ENCODE measurements around the gene LNX1.
A peak's percentile ranks its signal among the peaks of the same experiment; 100 is the strongest.

LNX1 gene

DNA sequence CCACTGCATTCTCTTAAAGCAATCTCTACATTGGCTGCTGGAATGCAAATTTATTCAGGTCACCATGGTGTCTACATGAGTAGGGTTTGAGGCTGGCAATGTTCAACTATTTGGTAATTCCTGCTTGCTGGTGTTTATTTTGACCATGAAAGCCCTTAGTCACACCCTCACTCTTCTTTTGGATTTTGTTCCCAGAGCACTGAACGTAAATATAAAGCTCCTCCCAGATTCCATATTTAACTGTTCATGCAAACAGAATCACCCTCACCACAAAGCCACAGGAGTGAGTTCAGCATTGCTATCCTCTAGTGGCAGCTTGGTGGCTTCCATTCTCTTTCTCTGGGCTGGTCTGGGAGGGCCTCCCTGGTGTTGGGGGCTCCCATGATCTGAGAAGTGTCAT, 82.8 kb downstream of the LNX1 start:
- Histone ChIP-seq H3F3A (ENCODE audit: low read depth) (no peaks in the 10 kb centered on the region), H3K9ac (ENCODE audit: low read depth, low read length, poor library complexity, severe bottlenecking) (no peak overlapping the region), H3K36me3 (ENCODE audit: insufficient read depth, low read length) (no peaks in the 10 kb centered on the region), H3K79me2 (ENCODE audit: insufficient read depth, low read length) (no peaks in the 10 kb centered on the region), H3K4me2 (ENCODE audit: low read depth, low read length, poor library complexity, severe bottlenecking) (no peak overlapping the region), H3K4me3 (ENCODE audit: low read length, poor library complexity, severe bottlenecking) (no peak overlapping the region), H4K20me1 (ENCODE audit: insufficient read depth, low read length, poor library complexity, severe bottlenecking) (no peaks in the 10 kb centered on the region), H3K9me2 (replicated peaks; ENCODE audit: low read depth, low read length) (no peaks in the 10 kb centered on the region), H3K27me3 (ENCODE audit: insufficient read depth, low read length, poor library complexity, severe bottlenecking) (no peaks in the 10 kb centered on the region), H2AFZ (ENCODE audit: low read length) (no peak overlapping the region), H3K9me3 (ENCODE audit: insufficient read depth, low read depth, low read length) (no peaks in the 10 kb centered on the region), H3K4me1 (ENCODE audit: insufficient read depth, low read length, poor library complexity, severe bottlenecking) (peaks cover 5% of the 10 kb centered on the region)
- no peak for TF ChIP-seq EZH2phosphoT487 (IDR thresholded peaks at IDR 0.05; ENCODE audit: borderline replicate concordance)
- TF ChIP-seq, protein P1, sequence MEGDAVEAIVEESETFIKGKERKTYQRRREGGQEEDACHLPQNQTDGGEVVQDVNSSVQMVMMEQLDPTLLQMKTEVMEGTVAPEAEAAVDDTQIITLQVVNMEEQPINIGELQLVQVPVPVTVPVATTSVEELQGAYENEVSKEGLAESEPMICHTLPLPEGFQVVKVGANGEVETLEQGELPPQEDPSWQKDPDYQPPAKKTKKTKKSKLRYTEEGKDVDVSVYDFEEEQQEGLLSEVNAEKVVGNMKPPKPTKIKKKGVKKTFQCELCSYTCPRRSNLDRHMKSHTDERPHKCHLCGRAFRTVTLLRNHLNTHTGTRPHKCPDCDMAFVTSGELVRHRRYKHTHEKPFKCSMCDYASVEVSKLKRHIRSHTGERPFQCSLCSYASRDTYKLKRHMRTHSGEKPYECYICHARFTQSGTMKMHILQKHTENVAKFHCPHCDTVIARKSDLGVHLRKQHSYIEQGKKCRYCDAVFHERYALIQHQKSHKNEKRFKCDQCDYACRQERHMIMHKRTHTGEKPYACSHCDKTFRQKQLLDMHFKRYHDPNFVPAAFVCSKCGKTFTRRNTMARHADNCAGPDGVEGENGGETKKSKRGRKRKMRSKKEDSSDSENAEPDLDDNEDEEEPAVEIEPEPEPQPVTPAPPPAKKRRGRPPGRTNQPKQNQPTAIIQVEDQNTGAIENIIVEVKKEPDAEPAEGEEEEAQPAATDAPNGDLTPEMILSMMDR (conservative IDR thresholded peaks at IDR 0.05; ENCODE audit: low read length): 0 out of 2 replicates have a peak, but pooled peaks have one; percentile 21

- Histone ChIP-seq H3K36me3 (ENCODE audit: insufficient read depth, low read length) (no peaks in the 10 kb centered on the region), H2AFZ (ENCODE audit: low read length) (no peak overlapping the region), H3K4me1 (ENCODE audit: insufficient read depth, low read length, poor library complexity, severe bottlenecking) (peaks cover 5% of the 10 kb centered on the region), H3K9me3 (ENCODE audit: insufficient read depth, low read depth, low read length) (no peaks in the 10 kb centered on the region), H3K4me2 (ENCODE audit: low read depth, low read length, poor library complexity, severe bottlenecking) (no peak overlapping the region), H3K79me2 (ENCODE audit: insufficient read depth, low read length) (no peaks in the 10 kb centered on the region), H4K20me1 (ENCODE audit: insufficient read depth, low read length, poor library complexity, severe bottlenecking) (no peaks in the 10 kb centered on the region), H3K9me2 (replicated peaks; ENCODE audit: low read depth, low read length) (no peaks in the 10 kb centered on the region), H3K27me3 (ENCODE audit: insufficient read depth, low read length, poor library complexity, severe bottlenecking) (no peaks in the 10 kb centered on the region), H3K4me3 (ENCODE audit: low read length, poor library complexity, severe bottlenecking) (no peak overlapping the region), H3F3A (ENCODE audit: low read depth) (no peaks in the 10 kb centered on the region), H3K9ac (ENCODE audit: low read depth, low read length, poor library complexity, severe bottlenecking) (no peak overlapping the region)
- TF ChIP-seq, protein P1 (conservative IDR thresholded peaks at IDR 0.05; ENCODE audit: low read length): no peak
- no peak for TF ChIP-seq EZH2phosphoT487 (IDR thresholded peaks at IDR 0.05; ENCODE audit: borderline replicate concordance)
Observed at GRCh38 chr4:53507671-53508286, 83.5 kb downstream of the LNX1 start.

GRCh38 chr4:53507058-53507457, 84.2 kb downstream of the LNX1 start:
- TF ChIP-seq, protein P1 (conservative IDR thresholded peaks at IDR 0.05; ENCODE audit: low read length): no peak
- TF ChIP-seq EZH2phosphoT487 (IDR thresholded peaks at IDR 0.05; ENCODE audit: borderline replicate concordance): no peak
- no peaks in the 10 kb centered on the region for H3K9me3 ChIP-seq (ENCODE audit: insufficient read depth, low read depth, low read length)

More at GRCh38 chr4:53507058-53507457, 84.2 kb downstream of the LNX1 start:
- H2AFZ ChIP-seq (ENCODE audit: low read length): no peak overlapping the region
- H3K36me3 ChIP-seq (ENCODE audit: insufficient read depth, low read length): no peaks in the 10 kb centered on the region
- no peaks in the 10 kb centered on the region for H3K27me3 ChIP-seq (ENCODE audit: insufficient read depth, low read length, poor library complexity, severe bottlenecking)
- peaks cover 5% of the 10 kb centered on the region for H3K4me1 ChIP-seq (ENCODE audit: insufficient read depth, low read length, poor library complexity, severe bottlenecking)
- H3K4me3 ChIP-seq (ENCODE audit: low read length, poor library complexity, severe bottlenecking): no peak overlapping the region
- H3K9ac ChIP-seq (ENCODE audit: low read depth, low read length, poor library complexity, severe bottlenecking): no peak overlapping the region
- H3K4me2 ChIP-seq (ENCODE audit: low read depth, low read length, poor library complexity, severe bottlenecking): no peak overlapping the region
- no peaks in the 10 kb centered on the region for H3K79me2 ChIP-seq (ENCODE audit: insufficient read depth, low read length)
- no peaks in the 10 kb centered on the region for H4K20me1 ChIP-seq (ENCODE audit: insufficient read depth, low read length, poor library complexity, severe bottlenecking)
- H3F3A ChIP-seq (ENCODE audit: low read depth): no peaks in the 10 kb centered on the region
- H3K9me2 ChIP-seq (replicated peaks; ENCODE audit: low read depth, low read length): no peaks in the 10 kb centered on the region

Measured in Loucy (cell line).